Glutamatergic neuron (in vitro differentiated cells): Measurements from ENCODE around the gene CARD19. TPM values are rescaled to one million over a fixed set of nuclear protein-coding genes. Genes with fewer than 3 reads are reported as not detected.
"Not testable (repeated sequence)": the region's sequence is repeated elsewhere in the genome, so short reads cannot be mapped to it uniquely, and the experiment has no call there.

Source experiments
- DNase-seq: peaks from one replicate; pipeline ENCODE4 v3.0.0; 2022
- H3K27ac Mint-ChIP-seq: one replicate; pipeline ENCODE4 v1.8.0; 2020; ENCODE audit warnings: mild to moderate bottlenecking, mixed read lengths, inconsistent platforms; ENCODE audit not compliant: unreplicated experiment
- H3K27me3 Mint-ChIP-seq: one replicate; pipeline ENCODE4 v1.8.0; 2020; ENCODE audit warnings: mild to moderate bottlenecking, moderate library complexity, mixed read lengths, inconsistent platforms; ENCODE audit not compliant: unreplicated experiment
- H3K36me3 Mint-ChIP-seq: one replicate; pipeline ENCODE4 v1.8.0; 2020; ENCODE audit warnings: mild to moderate bottlenecking, mixed read lengths, inconsistent platforms; ENCODE audit not compliant: unreplicated experiment
- H3K4me1 Mint-ChIP-seq: one replicate; pipeline ENCODE4 v1.8.0; 2020; ENCODE audit warnings: mild to moderate bottlenecking, low read depth, mixed read lengths, inconsistent platforms; ENCODE audit not compliant: unreplicated experiment
- H3K4me3 Mint-ChIP-seq: one replicate; pipeline ENCODE4 v1.8.0; 2020; ENCODE audit warnings: mild to moderate bottlenecking, mixed read lengths, inconsistent platforms; ENCODE audit not compliant: unreplicated experiment
- H3K9me3 Mint-ChIP-seq: one replicate; pipeline ENCODE4 v1.8.0; 2020; ENCODE audit warnings: mild to moderate bottlenecking, moderate library complexity, mixed read lengths, inconsistent platforms; ENCODE audit not compliant: unreplicated experiment
- total RNA-seq: library from RNA; stranded (reverse); fragmentation: NEBNext Ultra II Directional; extraction: Animal tissue kit (Norgen Biotek cat#: 25700); gene quantifications from one replicate; pipeline ENCODE4 v1.2.1, GENCODE V29; 2021; ENCODE audit not compliant: unreplicated experiment
- TF ChIP-seq, protein P1 (sequence below): fragments of 200-600 bp; sonication (generic); IDR thresholded peaks from one replicate; pipeline ENCODE4 v1.5.0; 2021; ENCODE audit not compliant: partially characterized antibody, unreplicated experiment

Gene CARD19
- total RNA-seq, 1 donor from 2014 or later: 55.8 TPM

DNA sequence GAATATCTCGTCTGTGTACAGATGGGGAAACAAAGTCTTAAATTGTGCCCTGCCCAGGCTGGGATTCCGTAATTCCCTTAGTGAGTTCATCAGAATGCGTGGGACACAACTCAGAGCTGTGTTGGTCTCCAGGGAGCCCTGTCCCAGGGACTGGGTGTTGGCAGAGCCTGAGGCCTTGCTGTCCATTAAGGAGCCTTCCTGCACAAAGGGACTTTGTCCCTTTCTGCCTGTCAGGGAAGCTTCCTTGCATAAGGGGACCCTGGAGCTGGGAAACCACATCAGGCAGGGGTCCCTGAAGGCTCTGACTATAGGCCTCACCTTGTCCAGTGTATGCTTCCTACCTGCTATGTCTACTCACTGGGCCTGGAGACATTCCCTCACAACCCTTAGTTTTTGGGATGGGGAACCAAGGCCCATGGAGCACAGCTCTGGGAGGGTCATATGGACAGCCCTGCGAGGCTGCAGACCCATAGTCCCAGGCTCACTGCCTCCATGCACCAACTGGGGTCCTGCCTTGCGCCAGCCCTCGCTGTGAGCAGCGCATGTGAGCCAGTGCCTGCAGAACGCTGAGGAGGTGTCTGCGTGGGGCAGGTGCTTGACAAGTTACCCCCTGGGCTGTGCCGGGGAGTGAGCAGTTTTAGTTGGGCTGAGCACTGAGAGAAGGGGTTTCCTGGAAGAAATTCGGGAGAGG is 1.6 kb downstream of the CARD19 start:
- Mint-ChIP-seq H3K27me3 (peaks cover 2% of the 10 kb centered on the region), H3K4me3 (peak overlapping the region; percentile 93), H3K9me3 (peaks cover 5% of the 10 kb centered on the region), H3K36me3 (peaks cover 10% of the 10 kb centered on the region), H3K4me1 (peaks cover 5% of the 10 kb centered on the region), H3K27ac (peak overlapping the region; percentile 49)
- TF ChIP-seq, protein P1, sequence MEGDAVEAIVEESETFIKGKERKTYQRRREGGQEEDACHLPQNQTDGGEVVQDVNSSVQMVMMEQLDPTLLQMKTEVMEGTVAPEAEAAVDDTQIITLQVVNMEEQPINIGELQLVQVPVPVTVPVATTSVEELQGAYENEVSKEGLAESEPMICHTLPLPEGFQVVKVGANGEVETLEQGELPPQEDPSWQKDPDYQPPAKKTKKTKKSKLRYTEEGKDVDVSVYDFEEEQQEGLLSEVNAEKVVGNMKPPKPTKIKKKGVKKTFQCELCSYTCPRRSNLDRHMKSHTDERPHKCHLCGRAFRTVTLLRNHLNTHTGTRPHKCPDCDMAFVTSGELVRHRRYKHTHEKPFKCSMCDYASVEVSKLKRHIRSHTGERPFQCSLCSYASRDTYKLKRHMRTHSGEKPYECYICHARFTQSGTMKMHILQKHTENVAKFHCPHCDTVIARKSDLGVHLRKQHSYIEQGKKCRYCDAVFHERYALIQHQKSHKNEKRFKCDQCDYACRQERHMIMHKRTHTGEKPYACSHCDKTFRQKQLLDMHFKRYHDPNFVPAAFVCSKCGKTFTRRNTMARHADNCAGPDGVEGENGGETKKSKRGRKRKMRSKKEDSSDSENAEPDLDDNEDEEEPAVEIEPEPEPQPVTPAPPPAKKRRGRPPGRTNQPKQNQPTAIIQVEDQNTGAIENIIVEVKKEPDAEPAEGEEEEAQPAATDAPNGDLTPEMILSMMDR: no peak
- peak; percentile 23 for DNase-seq

DNA sequence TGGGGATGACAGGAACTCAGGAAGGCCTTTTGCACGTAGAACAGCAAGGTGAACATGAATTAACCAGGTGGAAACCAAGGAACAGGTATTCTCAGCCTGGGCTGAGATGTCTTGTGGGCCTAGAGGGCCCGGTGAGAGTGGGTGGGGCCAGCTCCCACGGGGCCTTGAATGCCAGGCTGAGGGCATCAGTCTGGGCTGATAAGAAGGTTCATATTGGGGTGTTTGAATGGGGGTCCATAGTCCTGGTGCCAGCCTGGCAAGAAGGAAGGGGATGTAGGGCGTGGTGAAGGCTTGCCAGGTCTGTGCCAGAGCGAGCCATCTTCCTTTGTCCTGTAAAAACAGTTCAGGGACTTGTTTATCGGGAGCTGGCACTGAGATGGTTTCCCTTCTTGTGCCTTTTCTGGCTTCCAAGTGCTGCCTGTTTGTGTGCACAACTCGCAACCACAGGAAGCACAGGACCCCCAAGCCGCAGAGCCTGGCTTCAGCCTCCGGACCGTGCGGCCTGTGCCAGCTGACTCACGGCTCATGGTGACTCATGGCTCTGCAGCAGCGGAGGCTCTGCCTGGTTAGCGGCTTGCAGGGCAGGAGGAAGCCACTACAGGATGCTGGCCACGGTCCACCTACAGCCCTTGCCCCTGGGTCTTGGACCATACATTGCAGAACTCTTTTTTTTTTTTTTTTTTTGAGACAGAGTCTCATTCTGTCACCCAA is 2.4 kb downstream of the CARD19 start:
- peaks cover 2% of the 10 kb centered on the region for H3K27me3 Mint-ChIP-seq
- H3K36me3 Mint-ChIP-seq: peaks cover 10% of the 10 kb centered on the region
- TF ChIP-seq, protein P1: no peak
- H3K4me1 Mint-ChIP-seq: peaks cover 5% of the 10 kb centered on the region
- DNase-seq: peak; percentile 19
- H3K4me3 Mint-ChIP-seq: peak overlapping the region; percentile 93
- peaks cover 4% of the 10 kb centered on the region for H3K9me3 Mint-ChIP-seq
- H3K27ac Mint-ChIP-seq: no peak overlapping the region

DNA sequence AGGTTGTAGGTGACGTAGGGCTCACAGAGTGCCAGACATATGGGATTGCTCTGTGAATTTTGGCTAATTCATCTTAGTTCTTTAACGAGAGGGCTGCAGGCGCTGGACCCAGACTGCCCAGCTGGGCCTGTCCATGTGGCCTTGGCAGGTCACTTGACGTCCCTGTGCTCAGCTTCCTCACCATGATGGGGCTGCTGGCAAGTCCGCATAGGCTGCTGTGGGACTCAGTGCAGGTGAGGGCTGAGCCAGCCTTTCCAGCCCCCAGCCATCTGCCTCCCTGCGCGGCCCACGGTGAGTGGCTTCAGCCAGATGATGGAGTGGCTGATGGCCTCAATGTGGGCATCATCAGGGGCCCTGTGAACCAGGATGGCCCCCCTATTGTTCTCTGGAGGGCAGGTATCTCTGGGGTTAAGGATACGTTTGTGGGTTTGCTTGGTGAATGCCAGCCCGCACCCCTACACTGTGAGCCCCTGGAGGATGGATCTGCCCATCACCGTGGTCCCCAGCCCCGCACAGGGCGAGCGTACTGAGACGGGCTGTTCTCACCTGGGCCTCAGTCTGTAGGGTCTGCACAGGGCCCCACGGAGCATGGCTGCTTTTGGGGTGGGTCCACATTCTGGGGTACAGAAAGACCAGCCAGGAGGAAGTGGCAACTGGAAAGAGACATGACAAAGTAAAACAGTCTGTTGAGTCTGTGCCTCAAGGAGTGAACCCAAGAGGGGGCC is 3.7 kb downstream of the CARD19 start:
- H3K36me3 Mint-ChIP-seq: peaks cover 20% of the 10 kb centered on the region
- H3K4me3 Mint-ChIP-seq: no peak overlapping the region
- peaks cover 5% of the 10 kb centered on the region for H3K9me3 Mint-ChIP-seq
- no peak overlapping the region for H3K27ac Mint-ChIP-seq
- peaks cover 5% of the 10 kb centered on the region for H3K4me1 Mint-ChIP-seq
- DNase-seq: peak; percentile 13
- TF ChIP-seq, protein P1: no peak
- no peaks in the 10 kb centered on the region for H3K27me3 Mint-ChIP-seq

DNA sequence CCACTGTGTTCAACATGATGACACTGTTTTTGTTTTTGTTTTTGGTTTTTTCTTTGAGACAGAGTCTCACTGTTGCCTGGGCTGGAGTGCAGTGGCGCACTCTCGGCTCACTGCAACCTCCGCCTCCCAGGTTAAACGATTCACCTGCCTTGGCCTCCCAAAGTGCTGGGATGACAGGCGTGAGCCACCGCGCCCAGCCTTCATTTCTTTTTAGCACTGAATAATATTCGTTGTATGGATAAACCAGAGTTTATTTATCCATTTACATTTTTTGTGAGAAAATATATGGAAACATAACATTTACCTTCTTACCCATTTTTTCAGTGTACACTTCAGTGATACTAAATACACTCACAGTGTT is 4.2 kb downstream of the CARD19 start:
- peaks cover 24% of the 10 kb centered on the region for H3K36me3 Mint-ChIP-seq

DNA sequence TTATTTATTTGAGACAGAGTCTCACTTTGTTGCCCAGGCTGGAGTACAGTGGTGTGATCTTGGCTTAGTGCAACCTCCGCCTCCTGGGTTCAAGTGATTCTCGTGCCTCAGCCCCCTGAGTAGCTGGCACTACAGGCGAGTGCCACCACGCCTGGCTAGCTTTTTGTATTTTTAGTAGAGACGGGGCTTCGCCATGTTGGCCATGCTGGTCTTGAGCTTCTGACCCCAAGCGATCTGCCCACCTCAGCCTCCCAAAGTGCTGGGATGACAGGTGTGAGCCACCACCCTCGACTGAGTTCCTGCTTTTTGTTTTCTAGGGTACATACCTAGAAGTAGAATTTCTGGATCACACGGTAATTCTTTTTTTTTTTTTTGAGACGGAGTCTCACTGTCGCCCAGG is 5.1 kb downstream of the CARD19 start:
- H3K4me1 Mint-ChIP-seq, H3K9me3 Mint-ChIP-seq, H3K27me3 Mint-ChIP-seq, H3K27ac Mint-ChIP-seq, H3K4me3 Mint-ChIP-seq: not testable (repeated sequence)
- peaks cover 24% of the 10 kb centered on the region for H3K36me3 Mint-ChIP-seq
- peak; percentile 3 for DNase-seq

More for the DNA sequence above, 4.2 kb downstream of the CARD19 start:
- Mint-ChIP-seq H3K4me3 (no peak overlapping the region), H3K9me3 (peaks cover 4% of the 10 kb centered on the region), H3K27ac (no peak overlapping the region), H3K27me3 (peaks cover 3% of the 10 kb centered on the region), H3K4me1 (peaks cover 5% of the 10 kb centered on the region)
- peak; percentile 4 for DNase-seq
- TF ChIP-seq, protein P1: no peak
